Karpas-422 (cell line): ENCODE data around the gene WNT7B. TPM values are rescaled to one million over a fixed set of nuclear protein-coding genes. Genes with fewer than 3 reads are reported as not detected.

ENCODE experiments used
- DNase-seq: peaks from one replicate; pipeline ENCODE4 v3.0.0-alpha.2; 2015
- H2AFZ ChIP-seq: fragments of 200-600 bp; sonication (generic); 2 replicates; pipeline ENCODE4 v1.6.1; 2014; ENCODE audit warnings: antibody characterized with exemption, low read length, mixed read lengths
- H3K27ac ChIP-seq: fragments of 200-600 bp; sonication (generic); 2 replicates; pipeline ENCODE4 v1.5.1; 2014; ENCODE audit warnings: mild to moderate bottlenecking, low read length, moderate library complexity
- H3K27me3 ChIP-seq: fragments of 200-600 bp; sonication (generic); 2 replicates; pipeline ENCODE4 v1.6.1; 2014; ENCODE audit warnings: low read length, mixed read lengths
- H3K36me3 ChIP-seq: fragments of 200-600 bp; sonication (generic); 2 replicates; pipeline ENCODE4 v1.6.1; 2014; ENCODE audit warnings: low read length, mixed read lengths; ENCODE audit not compliant: insufficient read depth
- H3K4me1 ChIP-seq: fragments of 200-600 bp; sonication (generic); 2 replicates; pipeline ENCODE4 v1.6.1; 2014; ENCODE audit warnings: mild to moderate bottlenecking, low read length, mixed read lengths
- H3K4me2 ChIP-seq: fragments of 200-600 bp; sonication (generic); 2 replicates; pipeline ENCODE4 v1.6.1; 2014; ENCODE audit warnings: low read length, low read depth, mild to moderate bottlenecking; ENCODE audit not compliant: poor library complexity, severe bottlenecking
- H3K4me3 ChIP-seq: fragments of 200-600 bp; sonication (generic); 2 replicates; pipeline ENCODE4 v1.5.1; 2014; ENCODE audit warnings: mild to moderate bottlenecking, antibody characterized with exemption, low read length, mixed read lengths
- H3K79me2 ChIP-seq: fragments of 200-600 bp; sonication (generic); 2 replicates; pipeline ENCODE4 v1.6.1; 2014; ENCODE audit warnings: mild to moderate bottlenecking, low read length, mixed read lengths
- H3K9ac ChIP-seq: fragments of 200-600 bp; sonication (generic); 2 replicates; pipeline ENCODE4 v1.6.0; 2014; ENCODE audit warnings: low read length
- H3K9me2 ChIP-seq: fragments of 200-600 bp; sonication (generic), shearing (Covaris generic); replicated peaks from 2 replicates; pipeline ENCODE4 v1.6.0; 2014; ENCODE audit warnings: mild to moderate bottlenecking, low read length, moderate library complexity; ENCODE audit not compliant: insufficient read depth
- H3K9me3 ChIP-seq: fragments of 300-700, 200-600 bp; sonication (generic); 2 replicates; pipeline ENCODE4 v1.6.1; 2014; ENCODE audit warnings: low read length, mixed read lengths
- H4K20me1 ChIP-seq: fragments of 200-600 bp; sonication (generic); 2 replicates; pipeline ENCODE4 v1.6.1; 2014; ENCODE audit warnings: mild to moderate bottlenecking, antibody characterized with exemption, low read length, low read depth; ENCODE audit not compliant: insufficient read depth
- total RNA-seq: library from RNA; depleted of rRNA; stranded (reverse); fragments of >200 nt; shearing (Covaris generic); gene quantifications from 2 replicates; pipeline ENCODE4 v1.2.3, GENCODE V29; 2014; ENCODE audit warnings: low replicate concordance

WNT7B gene
- total RNA-seq, 1 experiment from 2014 or later, result not detected

GRCh38 chr22:45995405-45996101, 18.6 kb upstream of the WNT7B start:
- Histone ChIP-seq H3K4me3 (no peak overlapping the region), H3K4me1 (peaks cover 9% of the 10 kb centered on the region), H3K27ac (no peak overlapping the region), H3K79me2 (no peaks in the 10 kb centered on the region), H2AFZ (no peak overlapping the region), H3K36me3 (no peaks in the 10 kb centered on the region), H3K27me3 (no peaks in the 10 kb centered on the region), H3K9ac (no peak overlapping the region), H3K9me2 (no peaks in the 10 kb centered on the region), H3K9me3 (no peaks in the 10 kb centered on the region), H4K20me1 (peaks cover 7% of the 10 kb centered on the region; the same call in 1 of the 2 replicates), H3K4me2 (no peak overlapping the region)
- DNase-seq, result no peak

GRCh38 chr22:45994491-45995404, 17.8 kb upstream of the WNT7B start:
- H3K27ac ChIP-seq, result no peak overlapping the region
- H3K27me3 ChIP-seq, result no peaks in the 10 kb centered on the region
- no peaks in the 10 kb centered on the region for H3K9me3 ChIP-seq
- no peak overlapping the region for H3K4me3 ChIP-seq
- no peaks in the 10 kb centered on the region for H3K79me2 ChIP-seq
- DNase-seq, result peak; percentile 87
- H2AFZ ChIP-seq, result no peak overlapping the region
- no peak overlapping the region for H3K9ac ChIP-seq
- peaks cover 8% of the 10 kb centered on the region for H3K4me1 ChIP-seq
- peaks cover 5% of the 10 kb centered on the region; the same call in 1 of the 2 replicates for H4K20me1 ChIP-seq
- no peaks in the 10 kb centered on the region for H3K9me2 ChIP-seq
- H3K36me3 ChIP-seq, result no peaks in the 10 kb centered on the region
- no peak overlapping the region for H3K4me2 ChIP-seq

DNA sequence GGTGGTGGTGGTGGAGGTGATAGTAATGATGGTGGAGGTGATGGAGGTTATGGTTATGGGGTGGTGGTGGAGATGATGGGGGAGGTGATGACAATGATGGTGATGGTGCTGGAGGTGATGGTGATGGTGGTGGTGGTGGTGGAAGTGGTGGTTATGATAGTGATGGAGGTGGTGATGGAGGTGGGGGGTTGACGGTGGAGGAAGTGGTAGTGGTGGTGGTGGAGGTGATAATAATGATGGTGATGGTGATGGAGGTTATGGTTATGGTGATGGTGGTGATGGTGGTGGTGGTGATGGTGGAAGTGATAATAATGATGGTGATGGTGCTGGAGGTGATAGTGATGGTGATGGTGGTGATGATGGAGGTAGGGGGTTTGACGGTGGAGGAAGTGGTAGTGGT, 16.9 kb upstream of the WNT7B start:
- H4K20me1 ChIP-seq, result 0 out of 2 replicates have a peak, but pooled peaks cover 2% of the 10 kb centered on the region
- no peak overlapping the region for H3K27ac ChIP-seq
- no peak overlapping the region for H2AFZ ChIP-seq
- no peak for DNase-seq
- no peaks in the 10 kb centered on the region for H3K27me3 ChIP-seq
- no peaks in the 10 kb centered on the region for H3K4me1 ChIP-seq
- no peak overlapping the region for H3K4me3 ChIP-seq
- no peak overlapping the region for H3K9ac ChIP-seq
- H3K36me3 ChIP-seq, result no peaks in the 10 kb centered on the region
- no peaks in the 10 kb centered on the region for H3K9me2 ChIP-seq
- no peaks in the 10 kb centered on the region for H3K9me3 ChIP-seq
- no peak overlapping the region for H3K4me2 ChIP-seq
- no peaks in the 10 kb centered on the region for H3K79me2 ChIP-seq

- Histone ChIP-seq H3K9ac (no peak overlapping the region), H3K27ac (no peak overlapping the region), H4K20me1 (0 out of 2 replicates have a peak, but pooled peaks cover 3% of the 10 kb centered on the region), H2AFZ (no peak overlapping the region), H3K4me1 (no peaks in the 10 kb centered on the region), H3K36me3 (no peaks in the 10 kb centered on the region), H3K4me3 (no peak overlapping the region), H3K4me2 (no peak overlapping the region), H3K79me2 (no peaks in the 10 kb centered on the region), H3K27me3 (no peaks in the 10 kb centered on the region), H3K9me2 (no peaks in the 10 kb centered on the region), H3K9me3 (no peaks in the 10 kb centered on the region)
- no peak for DNase-seq
Measured at GRCh38 chr22:45993143-45993692, 16.3 kb upstream of the WNT7B start.

DNA sequence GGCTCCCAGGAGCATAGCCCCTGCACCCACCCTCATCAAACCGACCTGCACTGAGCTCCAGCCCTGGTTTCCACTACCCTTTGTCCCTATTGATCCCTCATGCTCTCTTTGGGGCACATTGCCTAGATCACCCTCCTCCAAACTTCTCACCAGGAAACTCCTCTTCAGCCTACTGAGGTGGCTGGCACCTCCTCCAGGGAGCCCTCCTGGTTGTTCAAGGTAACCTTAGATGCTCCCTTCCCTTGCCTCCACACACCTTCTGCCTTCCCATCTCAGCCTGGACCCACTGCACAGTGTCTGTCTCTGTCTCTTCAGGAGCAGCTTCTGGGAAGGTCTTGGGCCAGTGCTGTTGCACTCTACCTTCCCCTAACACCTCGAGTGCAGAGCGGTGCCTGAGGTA, 15.8 kb upstream of the WNT7B start:
- Histone ChIP-seq H3K36me3 (no peaks in the 10 kb centered on the region), H3K9me3 (no peaks in the 10 kb centered on the region), H3K79me2 (no peaks in the 10 kb centered on the region), H3K27ac (no peak overlapping the region), H2AFZ (no peak overlapping the region), H3K9ac (no peak overlapping the region), H3K4me1 (no peaks in the 10 kb centered on the region), H3K27me3 (no peaks in the 10 kb centered on the region), H3K9me2 (no peaks in the 10 kb centered on the region), H4K20me1 (0 out of 2 replicates have a peak, but pooled peaks cover 3% of the 10 kb centered on the region), H3K4me2 (no peak overlapping the region), H3K4me3 (no peak overlapping the region)
- no peak for DNase-seq

GRCh38 chr22:45991098-45991497, 14.1 kb upstream of the WNT7B start:
- Histone ChIP-seq H3K27ac (no peak overlapping the region), H2AFZ (no peak overlapping the region), H3K9me2 (no peaks in the 10 kb centered on the region), H4K20me1 (0 out of 2 replicates have a peak, but pooled peaks cover 3% of the 10 kb centered on the region), H3K36me3 (no peaks in the 10 kb centered on the region), H3K9ac (no peak overlapping the region), H3K27me3 (no peaks in the 10 kb centered on the region), H3K4me1 (no peaks in the 10 kb centered on the region), H3K4me2 (no peak overlapping the region), H3K9me3 (no peaks in the 10 kb centered on the region), H3K4me3 (no peak overlapping the region), H3K79me2 (no peaks in the 10 kb centered on the region)
- DNase-seq, result no peak

- Histone ChIP-seq H3K9me2 (no peaks in the 10 kb centered on the region), H3K4me3 (no peak overlapping the region), H3K36me3 (no peaks in the 10 kb centered on the region), H3K4me2 (no peak overlapping the region), H4K20me1 (peaks cover 6% of the 10 kb centered on the region; the same call in 1 of the 2 replicates), H3K9ac (no peak overlapping the region), H3K79me2 (no peaks in the 10 kb centered on the region), H3K27me3 (no peaks in the 10 kb centered on the region), H3K9me3 (no peaks in the 10 kb centered on the region), H2AFZ (no peak overlapping the region), H3K27ac (no peak overlapping the region), H3K4me1 (no peaks in the 10 kb centered on the region)
- DNase-seq, result no peak
Measured at GRCh38 chr22:45987136-45987861, 10.3 kb upstream of the WNT7B start.
